ENCODE measurements around the gene RARB. TPM values are rescaled to one million over a fixed set of nuclear protein-coding genes. Genes with fewer than 3 reads are reported as not detected.

Gene RARB
- total RNA-seq, 2 donors from 2014 or later: not detected

DNA sequence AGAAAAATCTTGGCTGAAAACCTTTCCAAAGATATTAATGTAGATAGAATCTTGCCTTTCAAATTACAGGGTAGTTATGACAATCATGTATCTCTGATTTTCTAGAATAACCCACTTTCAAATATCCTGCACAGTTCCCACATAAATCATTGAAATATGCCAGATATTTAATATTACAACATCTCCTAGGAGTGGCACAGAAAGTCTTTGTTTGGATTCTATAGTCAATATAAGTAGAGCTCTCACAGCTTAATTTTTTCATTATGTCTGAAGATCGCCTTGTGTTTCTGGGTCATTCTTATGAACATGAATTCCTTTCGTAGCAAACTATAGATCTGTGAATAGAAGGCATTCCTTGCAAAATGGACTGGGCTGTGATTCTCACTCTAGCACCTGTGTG lies 5.0 kb downstream of the RARB start:
- ATAC-seq (no peak), DNase-seq (ENCODE audit: low spot score in 2 of 2) (no peak)
- no peaks in the 10 kb centered on the region for H3K36me3 Mint-ChIP-seq
- H3K9me3 Mint-ChIP-seq: no peaks in the 10 kb centered on the region
- no peak overlapping the region for H3K27ac Mint-ChIP-seq

DNA sequence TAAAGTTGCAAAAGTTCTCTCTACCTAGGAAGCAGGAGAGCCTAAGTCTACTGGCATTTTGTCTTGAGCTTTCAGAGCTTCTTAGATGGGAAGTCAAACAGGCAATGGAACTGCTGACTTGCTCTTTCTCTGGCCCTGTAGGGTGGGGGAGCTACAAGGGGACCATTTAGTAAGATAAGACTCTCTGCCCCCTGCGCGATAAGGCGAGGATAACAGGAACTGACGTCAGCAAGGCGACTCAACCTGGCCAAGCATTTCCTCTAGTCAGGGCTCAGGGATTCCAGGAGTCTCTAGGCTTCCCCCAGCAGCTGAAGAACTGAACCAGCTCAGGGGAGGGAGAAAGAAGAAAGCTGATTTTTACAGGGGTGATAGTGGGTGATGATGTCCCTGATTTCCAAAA lies 5.8 kb downstream of the RARB start:
- H3K36me3 Mint-ChIP-seq: no peaks in the 10 kb centered on the region
- no peaks in the 10 kb centered on the region for H3K9me3 Mint-ChIP-seq
- ATAC-seq: no peak
- H3K27ac Mint-ChIP-seq: no peak overlapping the region
- DNase-seq (ENCODE audit: low spot score in 2 of 2): no peak

DNA sequence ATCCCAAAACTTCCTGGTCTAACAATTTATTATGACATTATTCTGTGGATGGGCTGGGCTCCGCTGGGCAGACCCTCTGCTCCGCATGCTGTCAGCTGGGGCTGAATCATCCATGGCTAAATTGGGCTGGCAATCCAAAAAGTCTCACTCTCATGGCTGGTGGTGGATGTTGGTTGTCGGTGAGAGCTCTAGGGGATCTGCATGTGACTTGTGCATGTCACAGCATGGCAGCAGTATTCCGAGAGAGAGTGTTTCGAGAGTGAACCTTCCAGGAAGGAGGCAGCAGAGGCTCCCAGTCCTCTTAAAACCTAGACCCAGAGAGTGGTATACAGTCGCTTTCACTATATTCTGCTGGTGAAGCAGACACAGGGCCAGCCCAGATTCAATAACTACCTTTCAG lies 9.9 kb downstream of the RARB start:
- ATAC-seq (no peak), DNase-seq (ENCODE audit: low spot score in 2 of 2) (no peak)
- H3K36me3 Mint-ChIP-seq: no peaks in the 10 kb centered on the region
- no peak overlapping the region for H3K27ac Mint-ChIP-seq
- H3K9me3 Mint-ChIP-seq: no peaks in the 10 kb centered on the region

DNA sequence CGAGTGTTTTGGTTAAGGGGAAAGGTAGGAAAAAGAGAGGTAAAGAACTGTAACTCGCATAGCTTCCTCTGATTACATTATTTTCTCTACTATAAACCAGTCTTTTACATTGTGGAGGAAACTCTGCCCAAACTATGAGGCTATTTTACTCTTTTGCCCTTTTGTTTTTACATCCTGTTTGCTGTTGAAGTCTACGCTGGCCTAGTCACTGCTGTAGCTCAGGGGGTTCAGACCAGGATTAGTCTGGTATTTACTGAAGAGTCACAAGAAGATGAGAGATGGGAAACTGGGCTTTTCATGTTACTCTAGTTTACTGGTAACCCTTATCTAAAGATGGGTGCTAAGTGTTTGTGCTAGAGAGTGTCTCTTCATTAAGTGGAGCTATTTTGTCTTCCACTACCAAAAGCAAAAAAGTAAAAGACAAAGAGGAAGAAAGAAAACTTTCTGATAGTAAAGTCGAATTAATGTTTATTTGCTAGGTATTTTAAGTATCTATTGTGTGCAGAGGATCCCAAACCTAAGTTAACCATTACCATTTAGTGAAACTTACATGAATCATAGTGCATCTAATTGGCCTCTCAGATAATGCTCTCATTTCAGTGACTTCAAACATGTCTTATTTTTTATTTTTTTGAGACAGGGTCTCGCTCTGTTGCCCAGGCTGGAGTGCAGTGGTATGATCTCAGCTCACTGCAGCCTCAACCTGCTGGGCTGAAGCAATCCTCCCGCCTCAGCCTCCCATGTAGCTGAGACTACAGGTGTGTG lies 10.9 kb downstream of the RARB start:
- Mint-ChIP-seq H3K36me3 (no peaks in the 10 kb centered on the region), H3K9me3 (no peaks in the 10 kb centered on the region), H3K27ac (no peak overlapping the region)
- ATAC-seq (no peak), DNase-seq (ENCODE audit: low spot score in 2 of 2) (no peak)

DNA sequence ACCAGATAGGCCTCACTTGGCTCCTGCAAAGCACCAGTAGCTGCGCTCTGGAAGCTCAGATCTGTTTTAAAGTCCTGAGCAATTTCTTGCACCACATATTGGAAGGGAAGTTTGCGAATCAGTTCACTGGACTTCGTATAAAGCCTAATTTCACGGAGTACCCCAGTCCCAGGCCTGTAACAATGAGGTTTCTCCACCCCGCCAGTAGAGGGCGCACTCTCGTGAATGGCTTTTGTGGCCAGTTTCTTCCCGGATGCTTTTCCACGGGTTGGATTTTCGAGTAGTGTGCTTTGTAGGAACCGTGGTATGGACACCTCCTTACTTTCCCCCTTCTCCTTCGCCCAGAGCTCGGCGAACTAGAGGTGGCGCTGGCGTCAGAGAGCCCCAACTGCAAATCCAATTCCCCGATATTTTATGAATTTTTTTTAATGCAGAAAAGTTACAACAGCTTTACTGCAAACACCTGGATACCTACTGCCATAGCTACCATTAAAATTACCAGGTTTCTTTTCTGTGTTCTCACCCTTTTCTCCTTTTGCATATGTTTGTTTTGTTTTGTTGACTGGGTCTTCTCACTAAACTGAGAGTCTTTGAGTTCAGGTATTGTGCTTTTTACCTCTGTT lies 13.3 kb downstream of the RARB start:
- peak in 1 of 2 donors; percentile 41 for DNase-seq (ENCODE audit: low spot score in 2 of 2)
- Mint-ChIP-seq H3K36me3 (no peaks in the 10 kb centered on the region), H3K9me3 (no peaks in the 10 kb centered on the region), H3K27ac (no peak overlapping the region)
- no peak for ATAC-seq

DNA sequence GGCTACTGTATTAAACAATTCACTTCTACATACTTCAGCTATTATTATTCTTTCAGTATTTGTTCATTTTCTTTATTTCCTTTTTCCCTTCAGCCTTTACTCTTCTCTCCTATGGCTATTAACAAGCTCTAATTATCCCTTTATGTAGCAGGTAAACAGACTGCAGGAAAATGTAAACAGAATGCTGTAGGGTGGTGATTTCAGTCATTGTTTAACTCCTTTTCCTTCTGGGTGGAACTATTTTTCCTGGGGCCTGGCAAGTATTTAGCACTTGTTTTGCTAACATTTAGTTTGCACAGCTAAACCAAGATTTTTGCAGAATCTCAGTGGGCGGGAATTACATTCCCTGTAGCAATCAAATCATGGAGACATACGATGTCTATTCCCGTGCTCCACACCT lies 14.4 kb downstream of the RARB start:
- Mint-ChIP-seq H3K36me3 (no peaks in the 10 kb centered on the region), H3K9me3 (no peaks in the 10 kb centered on the region), H3K27ac (no peak overlapping the region)
- DNase-seq (ENCODE audit: low spot score in 2 of 2) (no peak), ATAC-seq (no peak)

DNA sequence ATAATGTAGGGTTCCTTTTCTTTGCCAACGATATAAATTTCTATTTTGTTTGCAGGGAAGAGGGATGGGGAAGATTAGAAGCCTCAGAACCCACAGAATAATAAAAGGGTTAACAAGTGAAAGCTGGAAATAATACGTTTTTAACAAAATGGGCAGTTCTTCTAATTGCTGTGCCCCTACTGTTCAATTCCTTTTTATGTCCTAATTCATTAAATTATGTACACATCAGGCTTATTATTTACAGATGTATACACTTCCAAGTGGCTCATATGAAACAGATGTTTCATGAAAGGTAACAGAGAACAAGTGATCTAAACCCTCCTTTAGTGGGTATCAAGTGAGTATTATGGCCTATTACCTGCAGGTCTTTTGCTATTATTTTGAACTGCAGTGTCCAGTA lies 16.2 kb downstream of the RARB start:
- Mint-ChIP-seq H3K9me3 (no peaks in the 10 kb centered on the region), H3K36me3 (no peaks in the 10 kb centered on the region), H3K27ac (no peak overlapping the region)
- DNase-seq (ENCODE audit: low spot score in 2 of 2): no peak
- ATAC-seq: no peak

DNA sequence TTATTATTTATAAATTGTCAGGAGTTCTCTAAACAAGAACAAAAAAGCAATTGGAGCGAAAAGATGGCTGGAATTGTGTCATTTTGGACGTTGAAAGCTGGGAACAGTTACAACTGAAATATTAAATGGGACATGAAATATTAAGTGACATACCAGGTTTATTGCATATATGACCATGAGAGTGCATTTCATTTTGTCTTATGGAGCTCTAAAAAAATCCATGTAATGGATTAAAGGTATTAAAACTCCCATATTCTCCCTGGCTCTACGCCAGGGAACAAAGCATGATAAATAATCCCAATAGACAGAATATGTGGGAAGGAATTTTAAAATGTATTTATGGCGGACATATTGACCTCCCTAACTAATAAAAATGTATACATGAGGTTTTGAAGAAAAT lies 17.7 kb downstream of the RARB start:
- DNase-seq (ENCODE audit: low spot score in 2 of 2): no peak
- Mint-ChIP-seq H3K9me3 (no peaks in the 10 kb centered on the region), H3K36me3 (no peaks in the 10 kb centered on the region), H3K27ac (no peak overlapping the region)
- ATAC-seq: no peak

DNA sequence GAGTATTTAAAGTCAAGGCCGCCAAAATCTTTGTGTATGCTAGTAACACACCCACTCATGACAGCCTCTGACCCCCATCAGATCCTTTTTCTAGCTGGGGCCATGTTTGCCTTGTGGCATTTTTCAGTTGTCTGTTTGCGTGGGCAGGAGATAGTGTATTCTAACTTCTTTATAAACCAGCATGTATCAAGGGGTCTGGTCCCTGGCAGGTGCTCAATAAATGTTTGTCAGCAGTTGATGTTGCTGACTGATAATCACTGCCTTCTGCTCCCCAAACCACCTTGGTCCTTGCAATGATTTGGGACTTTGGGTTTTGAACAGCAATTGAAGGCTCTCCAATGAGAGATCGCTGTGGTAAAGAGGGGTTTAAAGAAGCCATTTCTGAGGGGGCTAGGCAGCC lies 19.2 kb downstream of the RARB start:
- Mint-ChIP-seq H3K9me3 (no peaks in the 10 kb centered on the region), H3K27ac (no peak overlapping the region), H3K36me3 (no peaks in the 10 kb centered on the region)
- no peak for DNase-seq (ENCODE audit: low spot score in 2 of 2)
- ATAC-seq: no peak

DNA sequence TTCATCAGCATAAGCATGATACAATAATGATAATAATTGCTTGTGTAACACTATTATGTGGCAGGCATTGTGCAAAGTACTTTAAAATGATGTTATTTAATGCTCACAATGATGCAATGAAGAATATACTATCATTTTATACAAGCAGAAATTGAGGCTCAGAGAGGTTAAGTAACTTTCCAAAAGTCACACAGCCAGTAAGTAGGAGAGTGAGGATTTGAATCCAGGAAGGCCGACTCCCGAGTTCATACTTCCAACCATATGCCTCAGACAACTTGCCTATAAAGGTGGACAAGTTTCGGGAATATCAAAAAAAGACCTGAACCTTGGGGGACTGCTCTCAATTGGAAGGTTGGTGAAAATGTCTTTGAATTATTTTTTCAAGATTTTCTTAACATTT lies 19.9 kb downstream of the RARB start:
- no peaks in the 10 kb centered on the region for H3K9me3 Mint-ChIP-seq

DNA sequence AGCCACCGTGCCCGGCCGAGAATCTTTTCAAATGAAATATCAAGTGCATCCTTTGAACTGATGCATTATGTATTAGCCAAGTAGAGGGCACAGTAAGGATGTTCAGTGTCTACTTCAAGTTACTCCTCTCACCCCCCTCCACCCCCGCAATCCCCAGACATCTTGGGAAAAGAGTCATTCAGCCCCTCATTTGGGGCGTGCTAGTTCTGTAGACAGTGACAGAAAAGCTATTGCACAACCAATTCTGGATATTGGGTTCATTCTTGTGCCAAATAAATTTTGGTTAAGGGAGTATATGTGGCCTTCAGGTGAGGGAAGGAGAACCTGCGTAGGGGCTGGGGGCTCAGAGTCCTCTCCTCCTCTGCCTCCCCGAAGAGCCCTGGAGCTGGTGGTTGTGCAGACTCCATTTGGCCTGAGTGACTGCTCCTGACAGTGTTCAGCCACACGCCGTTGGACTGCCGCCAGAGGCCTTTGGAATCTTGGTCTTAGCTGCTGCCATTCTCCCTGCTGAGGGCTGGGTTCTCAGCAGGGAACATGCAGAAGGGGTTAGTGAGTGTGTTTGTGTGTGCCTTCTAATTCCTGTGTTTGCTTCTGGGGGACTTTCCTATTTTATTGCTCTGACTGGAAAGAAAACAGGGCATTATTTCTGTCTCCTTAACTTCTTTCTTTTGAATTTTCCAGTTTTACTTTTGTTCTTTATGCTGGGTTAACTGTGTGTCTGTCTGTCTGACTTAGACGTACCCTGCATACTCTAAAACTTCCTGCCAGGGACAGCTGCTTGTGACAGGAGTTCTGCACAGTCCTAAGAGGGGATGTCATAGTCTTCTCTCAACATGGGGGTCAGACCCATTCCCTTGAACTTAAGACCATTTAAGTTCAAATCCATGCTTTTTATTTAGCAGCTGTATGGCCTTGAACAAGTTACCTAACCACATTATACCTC lies 21.0 kb downstream of the RARB start:
- no peaks in the 10 kb centered on the region for H3K36me3 Mint-ChIP-seq
- DNase-seq (ENCODE audit: low spot score in 2 of 2) (no peak), ATAC-seq (no peak)
- no peaks in the 10 kb centered on the region for H3K9me3 Mint-ChIP-seq
- no peak overlapping the region for H3K27ac Mint-ChIP-seq

More for the DNA sequence above, 19.9 kb downstream of the RARB start:
- Mint-ChIP-seq H3K27ac (no peak overlapping the region), H3K36me3 (no peaks in the 10 kb centered on the region)
- ATAC-seq (no peak), DNase-seq (ENCODE audit: low spot score in 2 of 2) (no peak)

DNA sequence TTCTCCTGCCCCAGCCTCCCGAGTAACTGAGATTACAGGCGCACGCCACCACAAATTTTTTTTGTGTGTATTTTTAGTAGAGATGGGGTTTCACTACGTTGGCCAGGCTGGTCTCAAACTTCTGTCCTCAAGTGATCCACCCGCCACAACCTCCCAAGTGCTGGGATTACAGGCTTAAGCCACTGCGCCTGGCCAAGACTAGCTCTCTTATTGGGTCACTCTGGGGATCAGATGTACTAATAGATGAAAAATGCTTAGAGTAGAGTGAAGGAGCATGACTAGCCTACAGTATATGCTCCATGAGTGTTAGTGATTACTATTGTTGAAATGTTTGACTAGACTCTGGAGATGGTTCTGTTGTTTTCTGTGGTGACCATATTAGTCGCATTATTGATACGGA lies 21.8 kb downstream of the RARB start:
- Mint-ChIP-seq H3K27ac (no peak overlapping the region), H3K36me3 (no peaks in the 10 kb centered on the region), H3K9me3 (no peaks in the 10 kb centered on the region)
- ATAC-seq (no peak), DNase-seq (ENCODE audit: low spot score in 2 of 2) (no peak)

DNA sequence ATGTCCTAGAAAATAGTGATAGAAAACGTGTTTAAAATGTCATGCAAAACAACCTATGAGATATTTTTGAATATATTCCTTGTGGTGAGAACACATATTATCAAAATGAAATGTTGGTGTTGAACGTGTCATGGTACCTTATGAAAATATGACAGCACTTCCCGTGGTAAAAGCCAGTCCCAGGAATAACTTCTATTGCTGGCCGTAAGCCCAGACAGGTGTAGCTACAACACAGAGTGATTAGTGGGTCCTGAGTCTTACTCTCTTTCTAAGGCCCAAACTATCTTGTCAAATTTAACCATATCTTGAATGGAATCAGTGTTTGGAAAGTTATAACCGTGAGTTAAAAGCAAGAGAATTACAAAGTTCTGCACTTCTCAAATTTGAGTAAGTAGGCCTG lies 24.1 kb downstream of the RARB start:
- DNase-seq (ENCODE audit: low spot score in 2 of 2) (no peak), ATAC-seq (no peak)
- Mint-ChIP-seq H3K9me3 (no peaks in the 10 kb centered on the region), H3K27ac (no peak overlapping the region), H3K36me3 (no peaks in the 10 kb centered on the region)

DNA sequence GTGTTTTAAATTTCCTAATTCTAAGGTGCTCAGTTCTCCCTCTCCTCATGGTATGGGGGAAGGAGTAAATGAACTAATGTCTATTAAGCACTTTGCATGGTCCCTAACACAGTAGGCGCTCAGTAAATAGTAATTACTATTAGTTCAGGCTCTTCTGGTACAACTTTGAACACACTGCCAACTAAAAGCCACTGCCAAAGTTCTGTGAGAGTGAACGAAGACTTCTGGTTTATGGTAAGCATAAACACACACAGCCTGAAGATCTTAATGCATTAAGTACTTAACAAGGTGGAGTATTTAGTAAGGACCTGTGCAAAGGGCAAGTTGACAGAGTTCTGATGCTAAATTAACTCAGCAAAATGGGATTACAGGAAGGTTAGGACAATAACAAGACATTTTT lies 24.7 kb downstream of the RARB start:
- Mint-ChIP-seq H3K9me3 (no peaks in the 10 kb centered on the region), H3K36me3 (no peaks in the 10 kb centered on the region), H3K27ac (no peak overlapping the region)
- ATAC-seq: no peak
- no peak for DNase-seq (ENCODE audit: low spot score in 2 of 2)

DNA sequence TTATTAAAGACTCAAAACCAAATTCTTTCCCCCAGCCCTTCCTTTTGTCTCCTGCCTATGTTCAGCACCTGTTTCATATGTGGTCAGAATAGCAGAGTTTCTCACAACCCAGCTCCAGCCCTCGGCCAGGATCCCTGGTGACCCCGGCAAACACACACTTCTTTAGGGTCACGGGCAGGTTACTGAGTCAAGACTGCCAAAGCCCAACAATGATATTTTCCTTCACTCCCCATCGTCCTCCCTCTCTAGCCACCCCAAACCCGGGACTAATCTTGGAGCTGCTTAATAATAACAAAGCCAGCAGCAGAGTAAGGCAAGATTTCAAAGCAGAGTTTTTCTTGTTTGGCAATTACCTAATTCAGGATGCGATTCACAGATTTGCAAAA lies 25.5 kb downstream of the RARB start:
- H3K27ac Mint-ChIP-seq: no peak overlapping the region

DNA sequence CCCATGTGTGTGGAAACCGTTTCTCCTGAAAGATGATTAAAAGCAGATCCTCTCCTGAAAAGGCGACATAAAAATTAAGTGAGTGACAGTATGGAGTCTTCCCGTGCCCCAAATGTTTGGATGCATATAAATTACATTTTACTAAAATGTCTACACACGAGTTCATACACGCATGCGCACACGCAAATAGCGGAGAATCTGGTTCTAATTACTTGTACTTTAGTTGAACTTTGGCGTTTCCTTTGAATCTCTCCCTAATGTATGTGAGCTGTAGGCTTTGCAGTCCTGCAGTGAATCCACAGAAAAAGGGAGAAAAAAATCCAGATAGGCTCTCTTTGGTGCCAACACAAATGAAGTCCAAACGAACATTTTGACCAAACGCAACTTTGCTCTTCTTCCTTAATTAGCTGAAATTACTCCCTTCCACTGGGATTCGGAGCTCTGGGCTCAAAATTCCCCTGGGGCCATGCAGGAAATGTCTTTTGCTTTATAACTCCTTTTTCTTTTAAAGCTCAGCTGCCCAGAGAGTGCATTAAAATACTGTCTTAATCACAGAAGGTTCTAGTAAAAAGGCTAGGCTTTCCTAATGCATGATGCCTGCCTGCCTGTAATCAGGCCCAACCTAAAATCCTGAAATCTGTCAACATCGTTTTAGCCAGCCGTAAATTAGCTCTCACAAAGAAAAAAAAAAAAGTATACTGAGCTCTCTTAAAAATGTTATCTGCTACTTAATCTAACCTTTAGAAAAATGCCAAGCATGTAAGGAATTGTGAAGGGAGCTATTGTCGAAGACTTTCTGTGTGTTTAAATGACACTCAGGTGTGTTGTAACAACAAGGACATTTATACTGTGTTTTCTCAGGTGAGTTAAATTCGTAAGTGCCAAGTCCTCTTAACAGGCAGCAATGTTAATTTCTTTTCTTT lies 26.2 kb downstream of the RARB start:
- Mint-ChIP-seq H3K9me3 (no peaks in the 10 kb centered on the region), H3K36me3 (no peaks in the 10 kb centered on the region), H3K27ac (no peak overlapping the region)
- no peak for DNase-seq (ENCODE audit: low spot score in 2 of 2)
- no peak for ATAC-seq

More for the DNA sequence above, 25.5 kb downstream of the RARB start:
- Mint-ChIP-seq H3K9me3 (no peaks in the 10 kb centered on the region), H3K36me3 (no peaks in the 10 kb centered on the region)
- ATAC-seq (no peak), DNase-seq (ENCODE audit: low spot score in 2 of 2) (no peak)
